AG04449 (cell line): ENCODE data around the gene CAPN12.

Experiments used
- CTCF ChIA-PET: fragments of 350-600 bp; formaldehyde crosslinking; extraction: SDS; loops from one replicate; lab custom pipeline; 2021; ENCODE audit warnings: antibody characterized with exemption; lab: Yijun Ruan, JAX
- POLR2A ChIA-PET: fragments of 400-600, 350-600 bp; formaldehyde crosslinking; extraction: SDS; loops from one replicate; lab custom pipeline; 2020; ENCODE audit warnings: antibody characterized with exemption, inconsistent platforms; lab: Yijun Ruan, JAX
- DNase-seq: peaks from one replicate; pipeline ENCODE4 v3.0.0-alpha.2; 2010; ENCODE audit warnings: low read depth, low spot score
- H3K4me3 ChIP-seq: 2 replicates; pipeline ENCODE4 v1.5.1; 2011; ENCODE audit warnings: low read depth, mild to moderate bottlenecking, control low read depth, low read length
- TF ChIP-seq, protein P1 (sequence below): IDR thresholded peaks from one replicate; pipeline ENCODE4 v1.5.1; 2011; ENCODE audit warnings: mild to moderate bottlenecking, moderate library complexity, low read length, control low read depth, inconsistent platforms; ENCODE audit not compliant: insufficient read depth; ENCODE audit errors: missing control alignments

Gene CAPN12

DNA sequence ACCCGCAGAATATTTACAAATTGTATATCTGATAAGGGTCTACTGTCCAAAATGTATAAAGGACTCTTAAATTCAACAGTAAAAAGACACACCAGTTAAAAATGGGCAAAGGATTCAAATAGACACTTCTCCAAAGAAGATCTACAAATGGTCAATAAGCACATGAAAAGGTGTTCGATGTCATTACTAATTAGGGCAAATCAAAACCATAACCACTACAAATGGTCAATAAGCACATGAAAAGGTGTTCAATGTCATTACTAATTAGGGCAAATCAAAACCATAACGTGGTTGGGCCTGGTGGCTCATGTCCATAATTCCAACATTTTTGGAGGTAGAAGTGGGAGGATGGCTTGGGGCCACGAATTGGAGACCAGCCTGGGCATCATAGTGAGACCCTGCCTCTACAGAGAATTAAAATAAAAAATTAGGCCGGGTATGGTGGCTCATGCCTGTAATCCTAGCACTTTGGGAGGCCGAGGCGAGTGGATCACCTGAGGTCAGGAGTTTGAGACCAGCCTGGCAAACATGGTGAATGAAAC lies 56.4 kb downstream of the CAPN12 start:
- H3K4me3 ChIP-seq = no peak overlapping the region
- no peak for DNase-seq
- CTCF ChIA-PET = interaction anchor here (2.3 kb wide), 1 partner anchor 53 kb away, joined by 6 read pairs; no protein-coding TSS in a partner anchor
- TF ChIP-seq, protein P1, sequence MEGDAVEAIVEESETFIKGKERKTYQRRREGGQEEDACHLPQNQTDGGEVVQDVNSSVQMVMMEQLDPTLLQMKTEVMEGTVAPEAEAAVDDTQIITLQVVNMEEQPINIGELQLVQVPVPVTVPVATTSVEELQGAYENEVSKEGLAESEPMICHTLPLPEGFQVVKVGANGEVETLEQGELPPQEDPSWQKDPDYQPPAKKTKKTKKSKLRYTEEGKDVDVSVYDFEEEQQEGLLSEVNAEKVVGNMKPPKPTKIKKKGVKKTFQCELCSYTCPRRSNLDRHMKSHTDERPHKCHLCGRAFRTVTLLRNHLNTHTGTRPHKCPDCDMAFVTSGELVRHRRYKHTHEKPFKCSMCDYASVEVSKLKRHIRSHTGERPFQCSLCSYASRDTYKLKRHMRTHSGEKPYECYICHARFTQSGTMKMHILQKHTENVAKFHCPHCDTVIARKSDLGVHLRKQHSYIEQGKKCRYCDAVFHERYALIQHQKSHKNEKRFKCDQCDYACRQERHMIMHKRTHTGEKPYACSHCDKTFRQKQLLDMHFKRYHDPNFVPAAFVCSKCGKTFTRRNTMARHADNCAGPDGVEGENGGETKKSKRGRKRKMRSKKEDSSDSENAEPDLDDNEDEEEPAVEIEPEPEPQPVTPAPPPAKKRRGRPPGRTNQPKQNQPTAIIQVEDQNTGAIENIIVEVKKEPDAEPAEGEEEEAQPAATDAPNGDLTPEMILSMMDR = no peak
- POLR2A ChIA-PET = no interaction called here

GRCh38 chr19:38686530-38686888 lies 57.8 kb downstream of the CAPN12 start:
- TF ChIP-seq, protein P1 = no peak
- POLR2A ChIA-PET = interaction anchor here (0.6 to 0.7 kb wide), 2 partner anchors 22 to 750 kb away, joined by 3 to 4 read pairs; no protein-coding TSS in a partner anchor
- no peak overlapping the region for H3K4me3 ChIP-seq
- DNase-seq = no peak
- CTCF ChIA-PET = interaction anchor here (0.8 to 2.3 kb wide), 6 partner anchors 9 to 52 kb away, joined by 3 to 6 read pairs (median 3); no protein-coding TSS in a partner anchor

- ChIA-PET POLR2A (interaction anchor here (0.6 to 0.7 kb wide), 2 partner anchors 21 to 750 kb away, joined by 3 to 4 read pairs; no protein-coding TSS in a partner anchor), CTCF (interaction anchor here (0.8 to 2.3 kb wide), 7 partner anchors 10 to 51 kb away, joined by 3 to 6 read pairs (median 3); no protein-coding TSS in a partner anchor)
- H3K4me3 ChIP-seq = no peak overlapping the region
- no peak for DNase-seq
- TF ChIP-seq, protein P1 = peak; percentile 49
Observed at GRCh38 chr19:38685666-38686529, 58.4 kb downstream of the CAPN12 start.

DNA sequence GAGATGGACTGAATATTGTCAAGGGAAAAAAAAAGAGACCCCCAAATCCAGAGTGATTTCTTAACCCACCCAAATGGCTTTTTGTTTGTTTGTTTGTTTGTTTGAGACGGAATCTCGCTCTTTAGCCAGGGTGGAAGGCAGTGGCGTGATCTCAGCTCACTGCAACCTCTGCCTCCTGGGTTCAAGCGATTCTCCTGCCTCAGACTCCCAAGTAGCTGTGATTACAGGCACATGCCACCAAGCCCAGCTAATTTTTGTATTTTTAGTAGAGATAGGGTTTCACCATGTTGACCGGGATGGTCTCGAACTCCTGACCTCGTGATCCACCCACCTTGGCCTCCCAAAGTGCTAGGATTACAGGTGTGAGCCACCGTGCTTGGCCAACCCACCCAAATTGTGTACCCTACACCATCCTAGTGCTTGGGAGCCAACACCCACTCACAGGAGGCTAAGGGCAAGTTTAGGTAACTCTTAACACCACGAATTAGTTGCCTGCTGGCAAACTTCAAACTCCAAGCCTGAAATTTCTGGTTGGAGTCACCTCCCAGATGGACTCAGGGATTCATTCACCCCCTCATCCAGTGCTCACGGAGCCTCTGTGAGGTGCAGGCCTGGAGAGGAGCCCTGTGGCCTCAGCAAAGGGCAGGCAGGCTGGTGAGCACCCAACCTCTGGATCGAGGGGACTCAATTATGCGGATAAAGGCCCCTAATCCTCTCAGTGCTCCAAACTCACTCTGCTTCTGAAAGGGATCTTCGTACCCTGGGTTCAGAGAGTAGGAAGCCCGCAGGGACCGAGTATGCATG lies 59.2 kb downstream of the CAPN12 start:
- no peak for DNase-seq
- ChIA-PET CTCF (interaction anchor here (1.2 to 1.4 kb wide), 2 partner anchors 10 to 32 kb away, joined by 3 to 4 read pairs; no protein-coding TSS in a partner anchor), POLR2A (no interaction called here)
- no peak overlapping the region for H3K4me3 ChIP-seq
- TF ChIP-seq, protein P1 = no peak

DNA sequence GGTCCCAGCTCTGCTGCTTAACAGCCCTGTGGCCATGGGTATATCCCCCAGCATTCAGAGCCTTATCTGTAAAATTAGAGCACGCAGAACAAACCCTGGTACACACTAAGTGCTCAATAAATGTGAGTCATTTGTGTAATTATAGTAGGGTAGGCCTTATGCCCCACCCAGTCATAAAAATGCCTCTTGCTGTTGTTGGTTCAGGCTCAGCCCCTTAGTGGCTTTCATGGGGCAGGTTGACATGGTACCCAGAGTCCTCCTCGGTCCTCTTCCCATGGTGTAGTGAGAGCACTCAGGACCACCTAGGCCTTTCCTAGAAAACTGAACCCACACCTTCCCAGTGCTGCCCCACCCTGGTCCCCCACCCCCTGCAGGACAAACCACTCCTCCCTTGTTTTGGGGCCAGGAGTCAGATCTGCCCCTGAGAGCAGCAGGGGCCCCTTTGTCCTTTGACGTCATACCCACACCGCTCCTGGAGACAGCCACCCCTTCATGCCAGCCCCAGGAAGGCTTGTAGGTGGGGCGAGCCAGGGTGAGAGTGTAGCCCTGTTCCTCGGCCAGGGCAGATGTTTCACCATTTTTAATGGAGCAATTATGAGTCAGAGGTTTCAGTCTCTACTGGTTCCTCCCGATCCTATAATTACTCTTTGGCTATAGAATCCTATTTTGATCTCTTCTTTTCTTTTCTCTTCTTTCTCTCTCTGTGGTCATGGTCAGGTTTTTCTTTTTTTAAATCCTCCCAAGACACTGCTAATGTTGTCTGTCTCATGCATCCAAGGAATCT lies 60.0 kb downstream of the CAPN12 start:
- DNase-seq = no peak
- TF ChIP-seq, protein P1 = no peak
- no peak overlapping the region; the same call in 1 of the 2 replicates for H3K4me3 ChIP-seq
- ChIA-PET CTCF (interaction anchor here (1.0 to 2.1 kb wide), 2 partner anchors 13 to 17 kb away, joined by 3 to 7 read pairs; no protein-coding TSS in a partner anchor), POLR2A (interaction anchor here (0.6 to 1.6 kb wide), 8 partner anchors 8 to 151 kb away, joined by 3 to 9 read pairs (median 4); partner anchors contain the start of gene ACTN4)
